ENCODE results near the gene EN1.

GRCh38 chr2:118817469-118817868, 30.0 kb downstream of the EN1 start:
- TF ChIP-seq POLR2AphosphoS5 (IDR thresholded peaks at IDR 0.05; ENCODE audit: low read depth, low read length): no peak
- TF ChIP-seq CTCF (IDR thresholded peaks at IDR 0.05): no peak
- TF ChIP-seq REST (IDR thresholded peaks at IDR 0.05; ENCODE audit: insufficient read depth in 1 of 2, low read depth in 2 of 2, low read length in 1 of 2): no peak

Measured in Panc1 (cell line).